Ascending aorta (tissue), 2 donors: ENCODE data around the gene SUPT3H. TPM values are rescaled to one million over a fixed set of nuclear protein-coding genes. Genes with fewer than 3 reads are reported as not detected.

Experiments
- DNase-seq, 2 donors: peaks; one replicate each; pipeline ENCODE4 v3.0.0-alpha.2; 2019; ENCODE audit warnings: low spot score in 2 of 2
- H3K27ac ChIP-seq, 2 donors: fragments of 200-600 bp; sonication (generic); one replicate each; pipeline ENCODE4 v1.5.1; 2016 to 2017; ENCODE audit warnings: mild to moderate bottlenecking in 1 of 2
- H3K27me3 ChIP-seq: fragments of 200-600 bp; sonication (generic); one replicate; pipeline ENCODE4 v1.5.1; 2017
- H3K36me3 ChIP-seq, 2 donors: fragments of 200-600 bp; sonication (generic); one replicate each; pipeline ENCODE4 v1.5.1; 2016
- H3K4me1 ChIP-seq, 2 donors: fragments of 200-600 bp; sonication (generic); one replicate each; pipeline ENCODE4 v1.5.1; 2016 to 2017; ENCODE audit warnings: mild to moderate bottlenecking in 1 of 2
- H3K4me3 ChIP-seq, 2 donors: fragments of 200-600 bp; sonication (generic); one replicate each; pipeline ENCODE4 v1.5.1; 2016 to 2017; ENCODE audit warnings: mild to moderate bottlenecking in 1 of 2
- H3K9me3 ChIP-seq, 2 donors: fragments of 200-600 bp; sonication (generic); one replicate each; pipeline ENCODE4 v1.5.1; 2016
- intact Hi-C: fragments of 100-400 bp; cut with DNase I; formaldehyde crosslinking; loops from one replicate; pipeline ENCODE4 v1.15.1; 2023
- total RNA-seq: library from RNA; depleted of rRNA; stranded (reverse); fragments of >200 nt; gene quantifications from one replicate; pipeline ENCODE4 v1.1.0, GENCODE V29; 2016
- TF ChIP-seq, protein P1 (sequence below), 3 experiments: fragments of 200-600 bp in 2 of 3; fragments of 450-650 bp in 1 of 3; sonication (generic) in 2 of 3; IDR thresholded peaks; one replicate each; pipeline ENCODE4 v1.5.1; 2016 to 2019; ENCODE audit warnings: antibody characterized with exemption in 3 of 3, mild to moderate bottlenecking in 1 of 3, moderate library complexity in 1 of 3

Gene SUPT3H
- total RNA-seq, 1 donor from 2014 or later: not detected

DNA sequence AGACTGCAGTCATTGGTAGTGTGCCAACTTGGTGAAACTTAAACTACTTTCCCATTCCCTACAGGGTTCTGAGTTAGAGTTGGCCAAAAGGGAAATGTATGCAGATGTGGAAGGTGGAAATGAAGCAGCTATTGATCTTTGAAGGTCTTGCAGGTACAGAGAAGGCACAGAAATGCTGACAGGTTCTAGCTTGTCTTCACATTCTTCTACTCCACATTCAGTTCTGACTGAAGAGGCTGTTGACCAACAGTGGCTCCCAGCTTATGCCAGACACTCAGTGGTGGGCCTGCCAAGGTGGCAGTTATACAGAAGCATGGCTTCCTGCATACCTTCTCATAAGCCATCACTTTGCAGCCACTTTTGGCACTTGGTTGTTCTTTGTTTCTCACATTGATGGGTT, 566.3 kb downstream of the SUPT3H start:
- Histone ChIP-seq H3K4me1 (no peaks in the 10 kb centered on the region), H3K4me3 (no peak overlapping the region), H3K27me3 (no peaks in the 10 kb centered on the region), H3K36me3 (no peaks in the 10 kb centered on the region), H3K9me3 (no peaks in the 10 kb centered on the region), H3K27ac (no peak overlapping the region)
- DNase-seq: no peak
- TF ChIP-seq, protein P1, sequence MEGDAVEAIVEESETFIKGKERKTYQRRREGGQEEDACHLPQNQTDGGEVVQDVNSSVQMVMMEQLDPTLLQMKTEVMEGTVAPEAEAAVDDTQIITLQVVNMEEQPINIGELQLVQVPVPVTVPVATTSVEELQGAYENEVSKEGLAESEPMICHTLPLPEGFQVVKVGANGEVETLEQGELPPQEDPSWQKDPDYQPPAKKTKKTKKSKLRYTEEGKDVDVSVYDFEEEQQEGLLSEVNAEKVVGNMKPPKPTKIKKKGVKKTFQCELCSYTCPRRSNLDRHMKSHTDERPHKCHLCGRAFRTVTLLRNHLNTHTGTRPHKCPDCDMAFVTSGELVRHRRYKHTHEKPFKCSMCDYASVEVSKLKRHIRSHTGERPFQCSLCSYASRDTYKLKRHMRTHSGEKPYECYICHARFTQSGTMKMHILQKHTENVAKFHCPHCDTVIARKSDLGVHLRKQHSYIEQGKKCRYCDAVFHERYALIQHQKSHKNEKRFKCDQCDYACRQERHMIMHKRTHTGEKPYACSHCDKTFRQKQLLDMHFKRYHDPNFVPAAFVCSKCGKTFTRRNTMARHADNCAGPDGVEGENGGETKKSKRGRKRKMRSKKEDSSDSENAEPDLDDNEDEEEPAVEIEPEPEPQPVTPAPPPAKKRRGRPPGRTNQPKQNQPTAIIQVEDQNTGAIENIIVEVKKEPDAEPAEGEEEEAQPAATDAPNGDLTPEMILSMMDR (IDR thresholded peaks at IDR 0.05): no peak
- intact Hi-C loops: no loop called here

DNA sequence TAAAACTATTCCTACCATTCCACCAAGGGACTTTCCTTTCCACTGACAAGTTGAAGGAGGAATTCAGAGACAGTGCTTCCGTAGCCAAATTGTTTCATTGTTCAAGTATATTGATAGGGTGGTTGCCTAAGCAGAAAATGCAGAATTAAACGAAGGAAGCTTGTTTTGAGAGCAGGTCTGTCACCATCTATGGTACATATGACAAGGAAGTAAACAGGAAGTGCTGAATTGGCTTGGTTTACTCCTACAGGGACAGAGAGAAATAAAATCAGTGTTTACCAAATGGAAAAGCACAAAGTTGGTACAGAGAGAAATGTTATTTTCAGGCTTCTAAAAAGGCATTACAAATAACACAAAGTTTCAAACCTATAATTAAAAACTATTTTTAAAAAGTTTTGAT, 568.5 kb downstream of the SUPT3H start:
- H3K27ac ChIP-seq: no peak overlapping the region
- no peaks in the 10 kb centered on the region for H3K27me3 ChIP-seq
- intact Hi-C loops: no loop called here
- TF ChIP-seq, protein P1 (IDR thresholded peaks at IDR 0.05): no peak
- H3K36me3 ChIP-seq: no peaks in the 10 kb centered on the region
- H3K4me1 ChIP-seq: no peaks in the 10 kb centered on the region
- no peak overlapping the region for H3K4me3 ChIP-seq
- DNase-seq: no peak
- H3K9me3 ChIP-seq: no peaks in the 10 kb centered on the region

DNA sequence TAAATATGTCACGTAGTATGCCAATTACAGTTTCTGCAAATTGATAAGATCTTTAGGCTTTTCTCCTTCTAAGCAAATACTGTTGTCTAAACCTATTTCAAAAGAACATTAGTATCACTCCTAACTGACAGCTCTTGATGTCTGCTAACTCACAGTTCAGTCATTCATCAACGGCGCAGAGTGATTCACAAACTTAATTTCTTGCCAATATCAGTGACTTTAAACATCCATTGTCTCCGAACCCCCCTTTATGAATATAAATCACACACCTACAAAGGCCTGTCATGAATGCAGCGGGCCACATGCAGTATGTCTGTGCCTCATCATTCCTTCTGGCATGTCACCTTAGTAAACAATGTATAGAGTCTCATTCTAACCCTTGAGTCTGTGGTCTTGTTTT, 569.6 kb downstream of the SUPT3H start:
- no peak for DNase-seq
- Histone ChIP-seq H3K4me1 (no peaks in the 10 kb centered on the region), H3K27me3 (no peaks in the 10 kb centered on the region), H3K36me3 (no peaks in the 10 kb centered on the region), H3K4me3 (no peak overlapping the region), H3K9me3 (no peaks in the 10 kb centered on the region), H3K27ac (no peak overlapping the region)
- intact Hi-C loops: no loop called here
- TF ChIP-seq, protein P1 (IDR thresholded peaks at IDR 0.05): no peak

DNA sequence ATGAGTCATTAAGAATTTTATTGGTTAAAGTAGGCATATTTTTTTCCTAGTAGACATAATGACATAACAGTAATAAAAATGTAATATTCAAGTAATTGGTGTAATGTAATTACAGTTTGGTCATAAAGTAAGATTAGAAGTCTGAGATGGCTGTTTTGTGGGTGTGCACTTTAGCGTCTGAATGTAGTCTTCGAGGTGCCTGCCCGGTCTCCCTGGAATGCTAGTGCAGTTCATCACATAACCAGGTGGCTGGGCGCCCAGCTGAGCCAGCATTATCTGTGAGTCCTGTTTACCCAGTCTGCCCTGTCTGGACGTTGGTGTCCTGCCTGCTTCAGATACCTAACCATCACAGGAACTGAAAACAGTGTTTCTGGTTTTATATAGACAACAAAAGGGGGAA, 571.1 kb downstream of the SUPT3H start:
- DNase-seq: no peak
- no peaks in the 10 kb centered on the region for H3K36me3 ChIP-seq
- no peaks in the 10 kb centered on the region for H3K4me1 ChIP-seq
- no peaks in the 10 kb centered on the region for H3K27me3 ChIP-seq
- intact Hi-C loops: no loop called here
- no peaks in the 10 kb centered on the region for H3K9me3 ChIP-seq
- no peak overlapping the region for H3K27ac ChIP-seq
- TF ChIP-seq, protein P1 (IDR thresholded peaks at IDR 0.05): no peak
- no peak overlapping the region for H3K4me3 ChIP-seq

DNA sequence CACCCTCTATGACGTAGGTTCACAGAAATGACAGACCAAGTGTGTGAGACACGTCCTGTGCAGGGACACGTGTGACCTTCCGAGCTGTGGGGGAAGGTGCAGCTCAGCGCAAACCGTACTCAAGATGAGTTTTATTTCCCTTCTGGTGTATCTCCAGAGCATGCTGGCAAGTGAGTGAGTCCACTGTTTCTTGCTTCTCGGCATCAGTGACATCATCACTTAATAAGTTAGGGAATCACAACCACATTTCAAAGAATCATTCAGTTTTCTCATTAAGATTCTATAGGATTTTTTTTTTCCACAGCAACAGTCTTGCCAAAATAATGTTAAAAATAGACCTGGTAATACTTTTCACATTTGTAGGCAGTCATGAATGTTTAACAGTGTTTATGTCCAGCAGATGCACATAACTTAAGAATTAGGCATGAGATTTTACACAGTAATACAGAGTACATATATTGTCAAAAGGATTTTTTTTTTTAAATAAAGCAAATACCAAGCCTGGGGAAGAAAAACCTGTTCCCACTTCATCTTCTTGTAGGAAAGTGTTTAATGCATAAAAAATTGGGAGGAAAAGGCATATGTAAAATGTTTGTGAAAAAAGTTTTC, 572.4 kb downstream of the SUPT3H start:
- H3K36me3 ChIP-seq: no peaks in the 10 kb centered on the region
- no peak for DNase-seq
- H3K4me1 ChIP-seq: no peaks in the 10 kb centered on the region
- H3K4me3 ChIP-seq: no peak overlapping the region
- H3K9me3 ChIP-seq: no peaks in the 10 kb centered on the region
- intact Hi-C loops: no loop called here
- no peak overlapping the region for H3K27ac ChIP-seq
- TF ChIP-seq, protein P1 (IDR thresholded peaks at IDR 0.05): no peak
- no peaks in the 10 kb centered on the region for H3K27me3 ChIP-seq
